GM19035 (cell line): Measurements from ENCODE around the gene RALB.

ENCODE experiments used
- ATAC-seq: cut with Tn5 transposase; IDR thresholded peaks from one replicate; pipeline ENCODE4 v1.9.1; 2021; ENCODE audit not compliant: unreplicated experiment

Gene RALB, protein sequence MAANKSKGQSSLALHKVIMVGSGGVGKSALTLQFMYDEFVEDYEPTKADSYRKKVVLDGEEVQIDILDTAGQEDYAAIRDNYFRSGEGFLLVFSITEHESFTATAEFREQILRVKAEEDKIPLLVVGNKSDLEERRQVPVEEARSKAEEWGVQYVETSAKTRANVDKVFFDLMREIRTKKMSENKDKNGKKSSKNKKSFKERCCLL

DNA sequence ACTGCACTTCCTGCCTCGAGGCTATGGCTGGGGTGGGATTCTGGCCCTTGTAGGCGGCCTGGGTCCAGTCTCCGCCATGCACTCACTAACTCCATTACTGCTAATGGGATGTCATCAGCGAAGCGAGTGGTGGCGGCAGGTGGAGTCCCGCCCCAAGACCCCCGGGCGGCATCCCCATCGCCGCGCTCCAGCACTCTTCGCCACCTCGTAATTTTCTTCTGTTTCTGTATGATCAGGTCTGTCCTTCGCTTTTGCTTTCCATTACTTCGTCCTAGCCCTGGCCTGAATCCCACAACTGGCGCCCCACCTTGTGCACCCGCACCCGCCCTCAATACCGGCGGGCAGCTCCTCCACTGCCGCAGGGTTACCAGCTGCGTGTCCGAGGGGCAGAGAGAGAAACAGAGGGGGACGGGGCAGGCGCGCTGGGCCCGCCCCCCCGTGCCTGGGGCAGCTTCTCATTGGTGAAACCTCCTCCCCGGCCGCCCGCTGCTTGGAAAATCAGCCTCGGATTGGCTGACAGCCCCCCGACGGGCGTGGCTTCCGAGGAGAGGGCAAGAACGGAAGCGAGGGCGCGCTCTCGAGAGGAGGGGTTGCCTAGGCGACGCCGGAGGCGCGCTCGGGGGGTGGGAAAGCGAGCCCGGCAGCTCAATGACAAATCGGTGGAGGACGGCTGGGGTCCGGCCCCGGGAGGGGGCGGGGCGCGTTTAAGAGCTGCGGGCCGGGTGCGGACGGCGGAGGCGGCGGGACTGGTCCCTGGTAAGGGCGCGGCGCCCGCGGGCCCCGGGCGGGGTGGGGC, at the start of gene RALB:
RALB (plus strand) TSS at position 628 of the 796 bp plus-strand sequence. CDS start 25,813 bp downstream, outside the sequence.
- peak; percentile 94 for ATAC-seq

DNA sequence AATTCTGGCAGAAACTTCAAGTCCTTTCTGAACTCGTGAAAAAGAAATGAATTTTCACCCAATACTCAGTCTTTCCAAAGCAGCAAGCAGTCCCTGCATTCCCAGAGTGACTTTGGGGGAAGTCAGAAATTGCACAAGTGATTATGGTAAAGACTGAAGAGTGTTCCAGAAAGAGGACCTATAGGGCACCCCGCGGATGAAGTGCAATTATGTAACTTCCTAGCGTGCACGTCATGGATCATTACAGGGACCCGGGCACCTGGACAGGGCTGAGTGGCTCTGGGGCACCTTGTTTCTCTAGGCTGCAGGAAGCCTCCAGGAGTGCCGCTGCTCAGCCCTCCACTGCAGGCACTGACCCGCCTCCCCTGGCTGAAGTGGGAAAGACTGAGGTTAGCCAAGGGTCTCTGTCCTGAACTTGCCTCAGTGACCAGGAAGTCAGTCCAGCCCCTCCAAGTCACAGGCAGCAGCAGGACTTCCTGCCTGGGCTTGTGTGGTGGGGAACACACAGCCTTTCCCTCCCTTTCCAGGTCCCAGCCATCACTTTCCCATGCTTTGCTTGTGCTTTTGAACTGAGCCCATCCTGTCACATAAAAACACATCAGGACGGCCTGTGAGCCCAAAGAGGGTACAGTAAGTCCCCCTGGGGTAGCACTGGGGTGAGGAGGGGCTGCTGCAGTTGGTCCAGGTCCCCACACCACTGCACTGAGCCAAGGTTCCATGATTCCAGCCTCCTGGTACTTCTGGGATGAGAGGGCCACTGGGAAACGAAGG, 49.2 kb upstream of the RALB start:
- no peak for ATAC-seq

DNA sequence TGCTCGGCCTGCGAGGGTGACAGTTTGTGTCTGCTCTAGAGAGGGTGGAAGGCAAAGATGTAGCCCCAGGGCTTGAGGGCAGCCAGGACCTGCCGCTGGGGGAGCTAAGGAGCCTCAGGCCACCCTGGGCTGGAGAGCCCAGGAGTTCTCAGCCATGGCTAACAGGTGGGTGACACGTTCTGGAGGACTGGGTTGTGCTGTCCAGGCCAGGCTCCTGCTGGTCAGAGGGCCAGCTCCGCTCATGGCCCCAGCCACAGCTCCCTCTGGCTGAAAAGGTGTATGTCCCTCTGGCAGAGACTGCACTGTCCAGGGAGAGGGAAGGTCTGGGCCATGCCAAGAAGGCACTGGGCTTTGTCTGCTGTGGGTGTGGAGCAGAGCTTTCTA, 48.6 kb upstream of the RALB start:
- ATAC-seq = no peak

DNA sequence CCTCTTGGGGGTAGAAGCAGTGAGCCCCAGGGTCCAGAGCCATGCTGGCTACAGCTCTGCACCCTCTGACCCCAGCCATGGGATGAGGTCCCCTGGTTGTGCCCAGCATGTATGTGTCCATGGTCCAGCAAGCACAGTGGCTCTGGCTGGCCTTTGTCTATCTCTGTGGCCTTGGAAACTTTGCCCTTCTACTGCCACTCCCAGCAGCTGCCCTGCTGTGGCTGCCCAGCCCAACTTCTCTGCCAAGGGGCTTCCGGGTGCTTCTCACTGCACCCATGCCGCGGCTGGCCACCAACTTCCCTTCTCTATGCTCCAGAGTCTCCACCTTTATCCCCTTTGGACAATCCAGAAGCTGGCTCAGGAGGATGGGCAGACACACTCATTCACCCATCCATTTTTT, 48.2 kb upstream of the RALB start:
- ATAC-seq = no peak

DNA sequence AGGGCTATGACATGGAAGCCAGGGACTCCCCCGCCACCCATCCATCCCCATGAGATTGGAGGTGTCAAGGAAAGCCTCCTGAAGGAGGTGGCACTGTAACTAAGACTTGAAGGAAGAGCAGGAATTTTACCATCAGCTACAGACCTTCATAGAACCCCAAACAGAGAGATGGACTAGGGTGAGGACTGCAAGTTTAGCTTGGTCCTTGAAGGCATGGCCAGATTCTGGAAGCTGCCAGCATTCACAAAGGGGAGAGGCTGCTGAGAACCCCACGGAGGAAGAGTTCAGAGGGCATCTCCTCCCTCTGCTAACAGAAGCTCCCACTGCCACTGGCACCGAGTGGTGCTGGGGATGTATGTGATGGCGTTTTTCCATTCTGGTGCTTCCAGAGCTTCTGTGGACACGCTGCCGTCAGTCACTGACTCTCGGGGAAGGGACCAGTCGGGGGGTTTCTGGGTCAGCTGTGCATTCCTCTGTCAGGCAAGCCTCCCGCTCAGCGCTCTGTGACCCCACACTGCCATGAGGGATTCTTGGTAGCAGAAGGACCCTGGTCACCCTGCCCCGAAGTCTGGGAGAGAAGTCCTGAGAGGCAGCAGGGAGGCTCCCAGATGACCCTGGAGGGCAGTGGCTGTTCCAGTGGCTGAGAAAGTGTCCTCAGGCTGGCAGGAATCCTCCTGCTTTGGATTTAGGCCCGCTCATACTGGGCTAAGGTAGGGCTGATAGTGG, 47.5 kb upstream of the RALB start:
- no peak for ATAC-seq

DNA sequence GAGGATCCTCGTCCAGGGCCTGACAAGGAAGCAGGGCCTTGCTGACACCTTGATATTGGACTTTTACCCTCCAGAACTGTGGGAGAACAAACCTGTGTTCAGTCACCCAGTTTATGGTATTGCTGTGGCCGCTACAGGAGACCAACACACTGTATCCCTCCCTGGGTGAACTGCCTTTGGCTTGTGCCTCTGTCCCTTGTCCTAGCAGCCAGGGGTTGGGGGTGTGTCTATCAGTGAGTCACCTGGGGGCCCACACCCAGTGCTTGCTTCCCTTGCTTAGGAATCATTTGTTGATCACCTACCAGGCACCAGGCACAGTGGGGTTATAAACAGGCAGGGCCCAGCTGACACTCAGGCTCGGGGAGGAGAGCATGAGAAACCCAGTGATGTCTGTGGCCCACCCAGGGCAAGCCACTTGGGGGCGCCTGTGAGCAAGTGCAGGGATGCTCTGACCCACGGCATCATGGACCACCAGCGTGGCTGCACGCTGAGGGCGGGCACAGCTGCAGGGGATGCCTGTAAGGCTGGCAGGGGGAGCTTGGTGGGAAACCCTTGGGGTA, 46.5 kb upstream of the RALB start:
- ATAC-seq = peak; percentile 52

DNA sequence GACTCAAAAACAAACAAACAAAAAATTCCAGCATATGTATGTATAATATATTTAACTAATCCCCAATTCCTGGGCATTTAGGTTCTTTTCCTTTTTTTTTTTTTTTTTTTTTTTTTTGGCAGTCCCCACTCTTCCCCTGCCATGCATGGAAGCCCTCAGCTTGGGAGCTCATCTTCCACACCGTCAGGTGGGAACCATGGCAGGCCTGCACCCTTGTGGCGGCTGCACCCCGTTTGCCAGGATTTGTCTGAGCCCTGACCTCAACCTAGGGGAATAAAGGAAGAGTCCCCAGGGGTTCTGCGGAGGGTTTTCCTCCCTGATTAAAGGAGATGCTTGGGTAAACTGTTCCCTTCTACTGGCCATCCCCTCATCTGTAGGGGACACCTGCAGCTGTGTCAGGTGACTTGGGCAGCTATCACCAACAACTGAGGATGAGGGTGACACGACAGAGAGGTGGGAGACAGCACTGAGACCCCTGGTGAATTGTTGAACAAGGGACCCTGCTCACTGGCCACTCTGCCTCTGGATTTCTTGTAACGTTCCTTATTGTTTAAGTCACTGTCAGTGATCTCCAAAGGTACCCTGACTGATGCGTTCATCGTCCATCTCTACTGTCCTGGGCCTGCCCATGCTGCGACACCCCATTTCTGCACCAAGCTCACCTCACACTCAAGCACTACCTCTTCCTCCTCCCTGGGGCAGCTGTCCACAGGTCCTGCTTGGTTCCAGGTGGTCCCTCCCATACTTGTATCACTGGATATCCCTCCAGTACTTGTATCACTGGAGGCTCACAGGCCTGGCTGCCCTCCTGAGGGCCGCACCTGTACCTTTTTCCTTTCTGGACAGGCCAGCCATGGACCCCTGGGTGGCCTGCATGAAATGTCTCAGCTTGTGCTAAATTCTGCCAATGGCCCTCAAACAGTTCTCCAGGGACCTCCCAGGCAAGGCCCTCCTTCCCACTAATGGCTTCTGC, 44.0 kb upstream of the RALB start:
- ATAC-seq = no peak

DNA sequence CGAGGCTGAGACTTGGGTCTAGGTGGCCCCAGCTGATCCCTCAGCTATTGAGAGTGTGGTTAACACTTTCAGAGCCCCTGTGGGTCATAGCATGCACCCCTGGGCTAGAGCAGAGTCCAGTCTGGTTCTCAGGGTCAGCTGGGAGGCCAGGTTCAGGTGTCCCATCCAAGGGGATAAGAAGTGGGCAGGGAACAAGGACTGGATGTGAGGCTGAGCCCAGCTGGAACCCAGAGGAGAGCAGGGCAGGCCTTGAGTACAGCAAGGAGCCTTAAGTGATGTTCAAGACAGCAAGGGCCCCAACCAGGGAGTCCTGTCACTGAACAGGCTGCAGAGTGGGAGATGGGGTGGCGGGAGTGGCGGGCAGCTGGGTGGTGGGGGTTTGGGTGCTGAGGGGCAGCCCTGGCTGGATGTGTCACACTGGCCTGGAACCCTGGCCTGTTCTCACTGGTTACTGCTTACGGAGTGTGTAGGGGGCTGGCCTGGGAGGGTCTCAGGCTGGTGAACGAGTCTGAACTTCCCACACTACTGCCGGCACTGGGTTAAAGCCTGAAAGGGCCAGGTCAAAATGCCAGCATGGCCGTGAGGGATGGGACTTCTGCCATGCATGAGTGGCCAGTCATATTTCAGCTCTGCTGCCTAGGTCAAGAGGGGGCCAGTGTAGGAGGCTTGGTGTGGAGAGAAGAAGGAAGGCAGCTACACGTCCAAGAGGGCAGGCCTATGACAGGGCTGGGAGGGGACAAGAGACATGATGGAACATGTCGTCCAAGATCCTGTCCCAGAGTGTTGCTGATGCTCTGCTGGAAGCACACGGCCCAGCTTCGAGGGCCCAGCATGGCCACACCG, 43.0 kb upstream of the RALB start:
- no peak for ATAC-seq

DNA sequence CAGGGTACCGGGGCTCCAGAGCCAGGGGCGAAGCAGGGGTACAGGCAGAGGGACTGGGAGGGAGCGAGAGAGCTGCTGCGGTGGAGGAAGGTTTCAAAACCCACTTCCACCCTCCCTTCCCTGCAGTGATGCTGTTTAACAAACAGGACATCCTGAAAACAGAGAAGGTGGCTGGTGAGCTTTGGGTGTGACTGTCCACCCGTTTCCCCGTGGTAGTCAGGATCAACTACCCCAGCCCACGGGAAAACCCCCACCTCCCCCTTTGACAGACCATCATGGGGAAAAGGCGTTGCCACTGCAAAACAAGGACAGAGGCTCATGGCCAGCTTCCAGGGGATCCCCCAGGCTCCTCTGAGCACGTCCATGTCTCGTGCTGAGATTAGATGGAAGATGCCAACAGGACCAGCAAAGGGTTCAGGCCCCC, 42.4 kb upstream of the RALB start:
- no peak for ATAC-seq

DNA sequence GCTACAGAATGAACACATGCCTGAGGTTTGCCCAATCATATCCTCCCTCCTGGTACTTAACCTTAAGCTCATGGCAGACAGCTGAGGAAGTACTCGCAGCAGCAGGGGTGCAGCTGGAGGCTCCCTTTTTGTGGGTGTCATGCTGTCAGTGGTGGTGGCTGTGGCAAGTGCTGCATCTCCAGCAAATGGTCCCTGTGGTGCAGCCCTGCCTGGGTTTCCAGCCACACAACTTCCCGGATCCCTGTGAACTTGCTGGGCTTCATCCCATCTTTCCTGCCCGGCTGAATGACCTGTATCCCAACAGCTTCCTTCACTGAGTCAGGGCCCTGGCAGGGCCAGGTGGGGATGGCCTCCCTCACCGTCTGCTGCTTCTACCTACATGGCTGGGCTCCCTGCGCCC, 34.5 kb upstream of the RALB start:
- no peak for ATAC-seq

DNA sequence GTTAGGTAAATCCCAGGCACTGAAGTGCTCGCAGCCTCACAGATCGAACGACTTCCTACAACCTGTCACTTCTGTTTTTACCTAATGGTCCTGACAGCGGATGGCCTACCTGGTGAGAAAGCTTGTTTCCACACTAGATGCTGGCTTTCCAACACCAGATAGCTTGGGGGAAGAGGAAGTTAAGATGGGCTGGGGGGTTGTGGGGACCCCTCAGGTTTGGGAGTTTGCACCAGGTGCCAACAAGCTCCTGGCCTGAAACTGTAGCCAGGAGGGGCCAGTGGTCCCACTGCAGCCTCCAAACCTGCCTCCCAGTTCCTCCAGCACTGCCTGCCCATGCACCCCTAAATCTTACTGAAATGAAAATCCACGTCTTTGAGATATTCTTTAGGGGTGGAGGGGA, 33.4 kb upstream of the RALB start:
- ATAC-seq = no peak

DNA sequence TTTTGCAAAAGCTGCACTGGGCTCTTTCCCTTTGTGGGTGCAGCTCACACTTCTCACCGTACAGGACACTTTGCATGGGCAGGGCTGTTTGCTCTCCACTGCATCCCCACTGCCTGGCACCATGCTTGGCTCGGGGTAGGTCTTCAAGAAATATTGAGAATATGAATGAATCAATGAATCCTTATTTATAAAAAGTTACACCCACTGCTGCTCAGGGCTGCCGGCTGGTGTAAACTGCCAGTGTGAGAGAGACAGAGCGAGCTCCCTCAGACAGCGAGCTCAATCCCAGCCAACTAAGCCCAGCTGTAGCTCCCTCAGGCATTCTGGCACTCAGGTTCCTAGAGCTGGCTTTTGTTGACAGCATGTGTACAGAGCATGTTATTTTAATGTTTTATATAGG, 32.9 kb upstream of the RALB start:
- no peak for ATAC-seq

DNA sequence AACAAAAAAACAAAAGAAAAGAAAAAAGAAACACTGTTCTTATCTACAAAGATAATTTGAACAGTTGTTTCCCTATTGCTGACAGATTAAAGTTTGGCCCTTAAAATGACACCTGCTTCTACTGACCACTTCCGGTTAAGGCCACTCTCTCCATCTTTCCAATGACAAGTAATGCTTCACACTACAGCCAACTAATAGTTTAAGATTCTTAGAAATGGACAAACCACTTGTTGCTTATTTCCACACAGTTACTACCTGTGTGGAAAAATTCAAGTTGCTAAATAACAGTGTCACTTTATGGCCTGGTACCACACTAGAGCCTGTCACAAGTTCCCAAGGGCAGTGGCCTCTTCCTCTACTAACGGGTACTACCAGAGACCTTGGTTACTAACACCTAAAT, 31.9 kb upstream of the RALB start:
- no peak for ATAC-seq

DNA sequence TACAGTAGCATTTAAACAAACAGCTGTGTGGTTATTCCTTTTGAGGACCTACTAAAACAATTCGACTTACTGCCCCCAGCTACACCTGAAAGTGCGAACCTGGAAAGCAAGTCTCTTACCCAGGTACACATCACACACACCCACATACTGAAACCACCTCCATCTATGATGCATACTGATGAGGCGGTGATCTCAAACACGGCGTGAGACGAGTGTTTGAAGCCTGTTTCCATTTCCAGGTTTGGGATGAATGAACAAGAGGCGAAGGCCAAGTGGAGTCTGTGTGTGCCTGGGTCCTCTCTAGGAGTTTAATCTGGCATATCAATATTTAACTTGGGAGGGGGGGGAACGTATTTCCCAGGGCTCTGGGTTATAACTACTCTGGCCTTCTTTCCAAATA, 31.0 kb upstream of the RALB start:
- ATAC-seq = no peak

DNA sequence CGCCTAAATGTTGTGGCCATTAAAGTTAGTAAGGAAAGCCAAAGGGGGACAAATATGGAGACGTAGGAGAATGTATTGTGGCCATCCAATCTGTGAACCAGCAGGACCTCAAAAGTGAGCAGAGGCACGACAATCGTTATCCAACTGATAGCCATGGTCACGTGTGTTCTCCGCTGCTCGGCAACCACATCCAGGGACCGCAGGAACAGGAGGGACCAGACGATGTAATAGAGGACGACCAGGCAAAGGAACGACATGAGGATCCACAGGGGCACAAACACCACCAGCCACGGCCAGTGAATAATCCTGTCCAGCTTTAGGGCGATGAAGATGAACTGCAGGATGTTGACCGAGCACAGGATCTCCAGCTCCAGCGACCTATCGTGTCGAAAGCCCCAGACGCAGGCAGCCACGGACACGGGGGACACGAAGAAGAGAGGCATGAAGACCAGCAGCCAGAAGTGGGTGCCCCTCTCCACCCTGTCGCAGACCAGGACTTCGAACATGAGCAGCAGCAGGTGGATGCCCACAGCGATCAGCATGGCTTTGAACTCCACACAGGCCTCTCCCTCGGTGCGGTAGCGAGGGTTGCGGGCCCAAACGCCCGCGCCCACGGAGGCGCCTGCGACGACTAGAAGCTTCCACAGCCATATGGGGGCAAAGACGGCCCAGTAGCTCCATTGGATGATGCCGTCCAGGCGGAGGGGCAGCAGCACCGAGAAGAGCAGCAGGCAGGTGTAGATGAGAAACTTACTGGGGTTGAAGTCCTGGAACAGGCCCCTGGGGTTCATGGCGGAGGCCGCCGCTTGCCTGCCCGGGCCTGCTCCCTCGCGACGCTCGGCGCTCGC, 30.2 kb upstream of the RALB start:
- ATAC-seq = no peak

DNA sequence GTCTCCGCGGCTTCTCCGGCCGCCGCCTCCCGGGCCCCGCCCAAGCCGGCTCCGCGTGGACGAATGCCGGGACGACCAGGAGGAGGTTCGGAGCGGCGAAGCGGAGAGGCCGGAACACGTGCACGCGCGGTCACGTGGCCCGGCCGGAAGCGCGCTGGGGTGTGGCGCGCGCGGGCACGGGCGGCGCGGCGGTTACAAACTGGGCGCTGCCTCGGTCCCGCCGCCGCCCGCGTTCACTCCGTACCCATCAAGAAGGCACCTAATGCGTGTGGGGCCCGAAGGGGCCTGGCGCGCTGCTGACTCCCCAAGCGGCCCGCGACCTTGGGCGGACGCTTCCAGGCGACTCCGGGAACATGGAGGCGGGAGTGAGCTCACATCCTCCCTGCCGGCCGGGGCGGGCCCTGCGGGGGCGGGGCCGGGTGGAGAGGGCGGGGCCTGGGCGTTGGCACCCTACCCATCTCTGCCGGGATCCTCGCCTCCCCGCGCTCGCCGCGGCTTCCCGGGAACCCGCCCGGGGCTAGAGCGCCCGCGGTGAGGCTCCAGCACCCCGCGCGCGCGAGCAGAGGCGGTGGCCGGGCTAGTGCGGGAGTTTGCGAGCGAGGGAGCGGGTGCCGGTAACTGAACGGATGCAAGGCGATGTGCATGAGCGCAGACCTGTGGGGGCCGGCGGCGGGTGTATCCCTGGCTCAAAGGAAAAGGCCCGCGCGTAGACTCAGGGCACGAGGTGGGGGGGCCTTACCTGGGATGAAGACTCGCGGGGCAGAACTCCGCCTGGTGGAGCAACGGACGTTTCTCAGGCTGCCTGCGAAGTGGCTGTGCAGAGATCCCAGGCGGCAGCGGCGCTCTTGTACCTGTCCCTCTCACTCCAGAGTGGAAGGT, 29.4 kb upstream of the RALB start, which contains the start of gene TMEM185B:
TMEM185B (minus strand) TSS at position 367 of the 879 bp plus-strand sequence. CDS start 424 bp downstream, outside the sequence.
- peak; percentile 91 for ATAC-seq

DNA sequence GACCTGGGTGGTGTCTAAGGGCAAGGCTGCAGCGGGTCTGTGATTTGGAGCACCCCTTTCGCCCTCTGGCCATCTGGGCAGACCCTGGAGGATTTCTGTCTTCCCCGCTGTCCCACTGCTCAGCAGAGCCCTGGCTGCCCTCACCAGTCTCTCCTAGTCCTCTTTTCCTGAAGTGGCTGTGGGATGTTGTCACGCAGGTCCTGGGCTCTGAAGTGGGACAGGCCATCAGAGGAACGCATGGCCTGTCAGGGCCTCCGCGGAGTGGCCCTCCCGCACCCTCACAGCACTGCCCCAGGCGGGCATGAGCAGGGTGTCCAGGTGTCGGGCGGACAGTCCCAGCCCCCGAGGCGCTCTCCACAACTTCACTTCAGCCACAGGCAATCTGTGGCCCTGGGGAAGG, 28.4 kb upstream of the RALB start:
- ATAC-seq = no peak
